Endothelial cell of umbilical vein (primary cell): ENCODE data around the gene VSTM4. TPM values are rescaled to one million over a fixed set of nuclear protein-coding genes. Genes with fewer than 3 reads are reported as not detected.

Experiments used
- BruUV-seq: library from RNA; stranded (reverse); fragments of 400-500 nt; replicated peaks from 2 replicates; lab custom pipeline; 2021; lab: Mats Ljungman, UMichigan
- CTCF ChIA-PET: fragments of 300-600, 350-600 bp; sonication (Branson Sonifier 250); formaldehyde crosslinking; loops from one replicate; lab custom pipeline; 2021; ENCODE audit warnings: antibody characterized with exemption, inconsistent platforms; lab: Charles Lee
- POLR2A ChIA-PET: fragments of 300-600, 350-600 bp; sonication (Branson Sonifier 250); formaldehyde crosslinking; loops from one replicate; lab custom pipeline; 2021; ENCODE audit warnings: antibody characterized with exemption, inconsistent platforms; lab: Charles Lee
- DNase-seq: peaks from one replicate; pipeline ENCODE4 v3.0.0-alpha.2; 2011; ENCODE audit warnings: low read depth, low spot score
- FAIRE-seq: peaks from 2 replicates; lab custom pipeline; 2011; peaks lifted over from hg19 to GRCh38; lab: Jason Lieb, UNC
- H2AFZ ChIP-seq: 2 replicates; pipeline ENCODE4 v1.6.0; 2012; ENCODE audit warnings: low read depth, low read length, control low read depth, inconsistent platforms
- H3K27ac ChIP-seq: 2 replicates; pipeline ENCODE4 v1.5.1; 2011; ENCODE audit warnings: low read depth, mild to moderate bottlenecking, control low read depth, low read length, moderate library complexity; ENCODE audit not compliant: insufficient read depth
- H3K27me3 ChIP-seq, 2 experiments: 2 replicates each; pipeline versions ENCODE4 v1.6.0 to v1.6.1; 2011; ENCODE audit warnings: low read length in 2 of 2, mixed read lengths in 1 of 2; ENCODE audit not compliant: control insufficient read depth in 2 of 2, insufficient read depth in 2 of 2
- H3K36me3 ChIP-seq, 2 experiments: 2 replicates in 1 of 2; 3 replicates in 1 of 2; pipeline ENCODE4 v1.5.1; 2011; ENCODE audit warnings: low read length in 2 of 2, mild to moderate bottlenecking in 1 of 2, moderate library complexity in 1 of 2; ENCODE audit not compliant: control insufficient read depth in 2 of 2, insufficient read depth in 2 of 2; ENCODE audit errors: extremely low read depth in 1 of 2
- H3K4me1 ChIP-seq: 3 replicates; pipeline ENCODE4 v1.5.1; 2011; ENCODE audit warnings: mild to moderate bottlenecking, low read length; ENCODE audit not compliant: control insufficient read depth, insufficient read depth; ENCODE audit errors: extremely low read depth
- H3K4me2 ChIP-seq: 2 replicates; pipeline ENCODE4 v1.6.1; 2011; ENCODE audit warnings: low read length, control low read depth, mixed read lengths; ENCODE audit not compliant: insufficient read depth
- H3K4me3 ChIP-seq, 3 experiments: fragments of 200-600 bp in 1 of 3; sonication (generic), shearing (Covaris generic) in 1 of 3; replicated peaks in 1 of 3; 2 replicates each; pipeline ENCODE4 v1.5.1; 2011 to 2016; ENCODE audit warnings: control low read depth in 3 of 3, low read length in 3 of 3, mild to moderate bottlenecking in 2 of 3, inconsistent platforms in 1 of 3, low read depth in 1 of 3, moderate library complexity in 1 of 3; ENCODE audit not compliant: insufficient read depth in 1 of 3
- H3K79me2 ChIP-seq: 2 replicates; pipeline ENCODE4 v1.6.0; 2012; ENCODE audit warnings: low read length, inconsistent platforms; ENCODE audit not compliant: control insufficient read depth, insufficient read depth
- H3K9ac ChIP-seq: replicated peaks from 2 replicates; pipeline ENCODE3; 2011; ENCODE audit warnings: low read length, control low read depth; ENCODE audit not compliant: insufficient read depth; ENCODE audit errors: extremely low read depth
- H3K9me1 ChIP-seq: replicated peaks from 3 replicates; pipeline ENCODE4 v1.6.0; 2011; ENCODE audit warnings: mild to moderate bottlenecking, low read length; ENCODE audit not compliant: control insufficient read depth, insufficient read depth; ENCODE audit errors: extremely low read depth
- H3K9me3 ChIP-seq: replicated peaks from 2 replicates; pipeline ENCODE4 v1.5.1; 2012; ENCODE audit warnings: low read length, inconsistent platforms; ENCODE audit not compliant: control insufficient read depth, insufficient read depth
- H4K20me1 ChIP-seq: replicated peaks from 2 replicates; pipeline ENCODE3; 2011; ENCODE audit warnings: mild to moderate bottlenecking, low read length; ENCODE audit not compliant: control insufficient read depth, insufficient read depth; ENCODE audit errors: extremely low read depth
- CTCF ChIP-seq, 2 donors: IDR thresholded peaks; 1 replicate in 1 of 2; 2 replicates in 1 of 2; pipeline ENCODE4 v1.5.1; 2011; ENCODE audit warnings: low read length in 2 of 2, mild to moderate bottlenecking in 2 of 2, moderate library complexity in 2 of 2, control low read depth in 1 of 2, inconsistent platforms in 1 of 2, low read depth in 1 of 2; ENCODE audit not compliant: insufficient read depth in 1 of 2; ENCODE audit errors: extremely low read depth in 1 of 2
- EZH2 ChIP-seq: IDR thresholded peaks from 2 replicates; pipeline ENCODE4 v1.6.1; 2012; ENCODE audit warnings: borderline replicate concordance, low read depth, mild to moderate bottlenecking, moderate library complexity, low read length, inconsistent platforms; ENCODE audit not compliant: severe bottlenecking
- FOS ChIP-seq: IDR thresholded peaks from 2 replicates; pipeline ENCODE4 v1.6.1; 2011; ENCODE audit warnings: mild to moderate bottlenecking, low read length, moderate library complexity, borderline replicate concordance; ENCODE audit not compliant: insufficient read depth
- GATA2 ChIP-seq: IDR thresholded peaks from 2 replicates; pipeline ENCODE4 v1.7.0; 2011; ENCODE audit warnings: low read depth, mild to moderate bottlenecking, moderate library complexity, mixed read lengths, low read length; ENCODE audit not compliant: insufficient read length, insufficient read depth
- JUN ChIP-seq: IDR thresholded peaks from 2 replicates; pipeline ENCODE4 v1.6.1; 2011; ENCODE audit warnings: borderline replicate concordance, low read depth; ENCODE audit not compliant: insufficient read length, insufficient read depth
- MYC ChIP-seq: IDR thresholded peaks from one replicate; pipeline ENCODE4 v1.6.1; 2011; ENCODE audit warnings: mild to moderate bottlenecking, low read depth, low read length
- POLR2A ChIP-seq: IDR thresholded peaks from 2 replicates; pipeline ENCODE4 v1.6.1; 2012; ENCODE audit warnings: low read depth, mild to moderate bottlenecking, control low read depth, low read length
- POLR2AphosphoS5 ChIP-seq: IDR thresholded peaks from 2 replicates; pipeline ENCODE4 v1.6.1; 2012; ENCODE audit warnings: low read depth, mild to moderate bottlenecking, control low read depth, low read length, moderate library complexity; ENCODE audit not compliant: insufficient read depth
- dilution Hi-C: fragments of 300-500 bp; cut with MboI; formaldehyde crosslinking; loops from one replicate; pipeline ENCODE4 v1.15.0; 2019; ENCODE audit warnings: low sequenced_read_pairs; ENCODE audit not compliant: extremely low pct_ligation_motif_present
- intact Hi-C: fragments of 100-400 bp; cut with micrococcal nuclease; formaldehyde crosslinking; loops from one replicate; pipeline ENCODE4 v1.10.0; 2022
- polyA plus RNA-seq, 4 experiments: library from polyadenylated mRNA; depleted of rRNA in 3 of 4; stranded (reverse) in 3 of 4; unstranded in 1 of 4; fragments of >200 nt; gene quantifications; 2 replicates each; pipeline versions ENCODE4 v1.2.1 to v1.2.3, GENCODE V29; 2011 to 2012; ENCODE audit warnings: missing spikeins in 1 of 4
- total RNA-seq: library from RNA; stranded (reverse); gene quantifications from 2 replicates; pipeline ENCODE4 v1.2.3, GENCODE V29; 2021
- TF ChIP-seq, protein P1 (sequence below): IDR thresholded peaks from 2 replicates; pipeline ENCODE4 v1.6.1; 2011; ENCODE audit not compliant: insufficient read depth, insufficient read length

VSTM4 gene
- total and polyA plus RNA-seq, 2 donors (not counting 3 experiments of a cell fraction or from before 2014, with no cell fraction given) = 0.07 TPM

GRCh38 chr10:48970046-48970445 lies 145.3 kb downstream of the VSTM4 start:
- ChIA-PET POLR2A (no interaction called here), CTCF (no interaction called here)
- H2AFZ ChIP-seq = no peak overlapping the region
- TF ChIP-seq, protein P1, sequence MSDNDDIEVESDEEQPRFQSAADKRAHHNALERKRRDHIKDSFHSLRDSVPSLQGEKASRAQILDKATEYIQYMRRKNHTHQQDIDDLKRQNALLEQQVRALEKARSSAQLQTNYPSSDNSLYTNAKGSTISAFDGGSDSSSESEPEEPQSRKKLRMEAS = no peak
- TF ChIP-seq CTCF (IDR thresholded peaks at IDR 0.05; ENCODE audit: extremely low read depth in 1 of 2, insufficient read depth in 1 of 2, low read depth in 1 of 2, low read length in 2 of 2) (no peak), JUN (no peak), MYC (no peak), GATA2 (no peak), POLR2AphosphoS5 (no peak), EZH2 (no peak), FOS (no peak), POLR2A (no peak)
- H3K27ac ChIP-seq = no peak overlapping the region
- no TSS peak for BruUV-seq
- no peaks in the 10 kb centered on the region for H4K20me1 ChIP-seq
- intact Hi-C loops (no loop called here), dilution Hi-C loops (no loop called here)
- no peak overlapping the region for H3K9ac ChIP-seq
- H3K4me1 ChIP-seq = no peaks in the 10 kb centered on the region
- H3K36me3 ChIP-seq = no peaks in the 10 kb centered on the region
- DNase-seq = no peak
- H3K9me1 ChIP-seq = no peaks in the 10 kb centered on the region
- no peak for FAIRE-seq
- H3K9me3 ChIP-seq = no peaks in the 10 kb centered on the region
- H3K4me3 ChIP-seq = no peak overlapping the region
- no peak overlapping the region for H3K4me2 ChIP-seq
- H3K27me3 ChIP-seq = no peaks in the 10 kb centered on the region
- H3K79me2 ChIP-seq = no peaks in the 10 kb centered on the region
